ENCODE data around the gene KCP.

KCP gene

DNA sequence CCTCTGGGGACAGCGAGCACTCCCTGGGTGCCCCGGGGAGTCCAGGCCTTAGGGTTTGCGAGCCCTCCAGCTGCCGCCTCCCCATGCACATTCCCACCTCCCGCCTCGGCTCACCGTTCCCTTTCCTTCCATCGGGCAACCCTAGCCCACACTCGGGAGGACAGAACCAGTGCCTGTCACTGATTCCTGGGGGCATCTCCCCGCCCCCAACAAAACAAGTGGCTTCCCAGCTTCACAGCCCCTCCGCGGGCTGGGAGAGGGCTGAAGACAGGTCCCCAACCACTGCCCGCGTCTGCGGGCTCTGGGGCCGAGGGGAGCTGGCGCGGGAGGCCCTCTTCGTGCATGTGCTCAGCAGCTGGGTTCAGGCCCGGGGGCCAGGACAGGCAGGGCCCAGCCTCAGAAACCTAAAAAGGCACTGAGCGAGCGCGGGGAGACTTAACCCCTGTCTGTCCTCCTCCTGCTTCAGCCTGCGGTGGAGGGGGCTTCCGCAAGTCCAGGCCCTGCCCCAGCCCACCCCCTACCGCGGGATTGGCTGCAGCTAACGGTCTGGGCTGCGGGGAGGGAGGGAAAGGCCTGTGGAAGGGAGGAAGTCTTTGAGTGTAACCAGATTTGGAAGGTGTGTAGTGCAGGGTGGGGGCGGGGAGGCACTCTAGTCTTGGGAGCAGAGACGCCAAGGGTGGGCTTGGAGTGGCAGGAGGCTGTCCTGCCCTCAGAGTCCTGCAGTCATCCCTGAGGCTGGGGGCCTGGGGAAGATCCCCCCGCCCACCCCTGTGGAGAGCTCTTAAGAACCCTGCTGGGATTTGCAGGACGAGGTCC is 79.1 kb downstream of the KCP start:
- in situ Hi-C loops (cut with MboI; ENCODE audit: low sequenced_read_pairs): no loop called here

DNA sequence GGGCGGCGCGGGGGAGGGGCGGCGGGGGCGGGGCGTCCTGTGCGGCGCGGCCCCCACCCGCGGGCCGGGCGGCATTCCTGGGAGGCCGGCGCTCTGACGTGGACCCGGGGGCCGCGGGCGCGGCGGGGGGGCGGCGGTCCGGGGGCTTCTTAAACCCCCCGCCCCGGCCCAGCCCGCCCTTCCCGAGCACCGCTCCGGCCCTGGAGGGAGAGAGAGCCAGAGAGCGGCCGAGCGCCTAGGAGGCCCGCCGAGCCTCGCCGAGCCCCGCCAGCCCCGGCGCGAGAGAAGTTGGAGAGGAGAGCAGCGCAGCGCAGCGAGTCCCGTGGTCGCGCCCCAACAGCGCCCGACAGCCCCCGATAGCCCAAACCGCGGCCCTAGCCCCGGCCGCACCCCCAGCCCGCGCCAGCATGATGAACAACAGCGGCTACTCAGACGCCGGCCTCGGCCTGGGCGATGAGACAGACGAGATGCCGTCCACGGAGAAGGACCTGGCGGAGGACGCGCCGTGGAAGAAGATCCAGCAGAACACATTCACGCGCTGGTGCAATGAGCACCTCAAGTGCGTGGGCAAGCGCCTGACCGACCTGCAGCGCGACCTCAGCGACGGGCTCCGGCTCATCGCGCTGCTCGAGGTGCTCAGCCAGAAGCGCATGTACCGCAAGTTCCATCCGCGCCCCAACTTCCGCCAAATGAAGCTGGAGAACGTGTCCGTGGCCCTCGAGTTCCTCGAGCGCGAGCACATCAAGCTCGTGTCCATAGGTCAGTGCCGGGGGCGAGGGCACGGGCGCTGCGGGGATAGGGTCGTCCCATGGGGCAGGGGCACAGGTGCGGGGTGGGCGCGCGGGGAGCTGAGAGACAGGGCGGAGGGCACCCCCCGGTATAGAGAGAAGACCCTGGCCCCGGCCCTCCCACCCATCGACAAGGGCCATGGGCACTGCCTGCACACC is 80.0 kb downstream of the KCP start, which contains the start of gene FLNC:
FLNC (plus strand) TSS at position 176 of the 947 bp plus-strand sequence; CDS start at position 408, 232 bp downstream.
- in situ Hi-C loops (cut with MboI; ENCODE audit: low sequenced_read_pairs): no loop called here

GRCh38 chr7:128829391-128830166 is 80.9 kb downstream of the KCP start:
- in situ Hi-C loops (cut with MboI; ENCODE audit: low sequenced_read_pairs): no loop called here

GRCh38 chr7:128827971-128828711 is 82.4 kb downstream of the KCP start:
- in situ Hi-C loops (cut with MboI; ENCODE audit: low sequenced_read_pairs): no loop called here

DNA sequence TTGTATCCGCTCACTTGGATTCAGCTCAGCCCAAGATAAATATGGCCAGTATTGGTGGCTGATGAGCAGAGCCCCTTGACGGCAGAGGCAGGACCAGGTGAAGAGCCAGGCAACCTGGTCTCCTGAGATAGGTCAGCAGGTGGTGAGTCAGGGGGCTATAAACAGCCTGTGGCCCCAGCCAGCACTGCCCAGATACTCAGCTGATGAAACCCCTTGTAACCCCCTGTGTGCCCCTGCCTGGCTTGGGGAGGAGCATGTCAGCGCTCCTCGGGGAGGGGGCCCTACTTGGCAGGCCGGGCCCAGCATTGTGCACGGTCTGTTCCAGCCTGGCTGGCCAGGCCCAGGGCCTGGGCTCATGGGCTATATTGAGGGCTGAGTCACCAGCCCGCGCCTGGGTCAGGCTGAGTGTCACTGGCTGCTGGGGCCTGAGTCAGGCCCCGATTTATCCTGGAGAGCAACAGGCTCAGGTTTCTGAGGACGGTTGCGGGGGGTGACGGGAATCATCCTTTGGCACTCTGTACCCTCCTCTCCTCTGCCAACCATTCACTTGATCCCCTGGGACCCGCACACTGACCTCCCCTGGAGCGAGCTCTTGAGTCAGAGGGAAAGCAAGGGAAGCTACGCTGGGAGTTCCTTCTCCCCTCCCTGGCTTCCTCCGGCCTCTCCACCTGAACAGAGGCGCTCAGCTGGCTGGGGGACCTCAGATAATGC is 83.1 kb downstream of the KCP start:
- in situ Hi-C loops (cut with MboI; ENCODE audit: low sequenced_read_pairs): no loop called here

DNA sequence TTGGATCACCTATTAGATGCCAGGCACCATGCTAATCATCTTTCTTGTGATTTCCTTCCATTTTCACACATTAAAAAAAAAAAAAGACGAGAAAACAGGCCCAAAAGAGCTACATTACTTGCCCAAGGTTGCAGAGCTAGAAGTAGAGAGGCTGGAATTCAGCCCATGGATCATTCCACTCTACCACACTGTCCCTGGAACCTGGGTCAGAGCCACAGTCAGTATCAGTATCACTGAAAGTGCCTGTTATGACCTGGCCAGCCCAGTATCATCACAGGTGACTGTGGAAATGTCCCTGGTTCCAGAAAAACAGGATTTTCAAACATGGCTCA is 83.6 kb downstream of the KCP start:
- in situ Hi-C loops (cut with MboI; ENCODE audit: low sequenced_read_pairs): no loop called here
